HepG2 (cell line): Measurements from ENCODE around the gene SGCB. TPM values are rescaled to one million over a fixed set of nuclear protein-coding genes. Genes with fewer than 3 reads are reported as not detected.
A peak's percentile ranks its signal among the peaks of the same experiment; 100 is the strongest.

Experiments used
- ARID5B ChIP-seq: IDR thresholded peaks from 2 replicates; pipeline ENCODE4 v1.4.0; 2020; ENCODE audit warnings: mild to moderate bottlenecking, missing genetic modification reagents
- BCLAF1 ChIP-seq: fragments of 450-650 bp; IDR thresholded peaks from 2 replicates; pipeline ENCODE4 v1.6.1; 2017; ENCODE audit warnings: mild to moderate bottlenecking
- ETV5 ChIP-seq: IDR thresholded peaks from 2 replicates; pipeline ENCODE4 v1.6.1; 2018; ENCODE audit warnings: missing biosample characterization, missing genetic modification reagents, inconsistent platforms, borderline replicate concordance
- HOXA3 ChIP-seq: sonication (generic); formaldehyde crosslinking; IDR thresholded peaks from 2 replicates; pipeline ENCODE4 v1.5.0; 2020; ENCODE audit warnings: missing genetic modification reagents
- NR1H2 ChIP-seq: sonication (generic); formaldehyde crosslinking; IDR thresholded peaks from 2 replicates; pipeline ENCODE4 v1.8.1; 2022; ENCODE audit warnings: low read depth, missing genetic modification reagents, borderline replicate concordance
- NRL ChIP-seq: sonication (generic); formaldehyde crosslinking; IDR thresholded peaks from 2 replicates; pipeline ENCODE4 v1.5.0; 2020; ENCODE audit warnings: missing genetic modification reagents, mild to moderate bottlenecking, moderate library complexity, borderline replicate concordance
- PHF21A ChIP-seq: sonication (generic); formaldehyde crosslinking; IDR thresholded peaks from 2 replicates; pipeline ENCODE4 v1.5.0; 2020; ENCODE audit warnings: mild to moderate bottlenecking, missing genetic modification reagents
- PTBP1 ChIP-seq: fragments of 200-400 bp; formaldehyde crosslinking; IDR thresholded peaks from 2 replicates; pipeline ENCODE4 v1.6.1; 2018; ENCODE audit warnings: low read length, low read depth; ENCODE audit not compliant: poor library complexity, severe bottlenecking
- REXO4 ChIP-seq: sonication (generic); formaldehyde crosslinking; IDR thresholded peaks from 2 replicates; pipeline ENCODE4 v1.8.0; 2022; ENCODE audit warnings: missing genetic modification reagents, mild to moderate bottlenecking, borderline replicate concordance
- RFX5 ChIP-seq: IDR thresholded peaks from 2 replicates; pipeline ENCODE4 v1.6.1; 2011; ENCODE audit warnings: low read depth, low read length, improper control_type of control experiment
- SKI ChIP-seq: fragments of 450-650 bp; IDR thresholded peaks from one replicate; pipeline ENCODE4 v1.6.1; 2018; ENCODE audit warnings: mild to moderate bottlenecking; ENCODE audit not compliant: partially characterized antibody
- SMARCC2 ChIP-seq: fragments of 450-650 bp; IDR thresholded peaks from 2 replicates; pipeline ENCODE4 v1.6.1; 2017; ENCODE audit warnings: antibody characterized with exemption, mild to moderate bottlenecking
- SMYD3 ChIP-seq: sonication (generic); formaldehyde crosslinking; IDR thresholded peaks from 2 replicates; pipeline ENCODE4 v1.8.1; 2023; ENCODE audit warnings: mild to moderate bottlenecking, missing genetic modification reagents
- STAG1 ChIP-seq: sonication (generic); formaldehyde crosslinking; IDR thresholded peaks from 2 replicates; pipeline ENCODE4 v1.4.0; 2020; ENCODE audit warnings: missing genetic modification reagents
- TERF1 ChIP-seq: sonication (generic); formaldehyde crosslinking; IDR thresholded peaks from 2 replicates; pipeline ENCODE4 v1.8.0; 2022; ENCODE audit warnings: mild to moderate bottlenecking, missing genetic modification reagents, moderate library complexity
- ZBTB3 ChIP-seq: sonication (generic); formaldehyde crosslinking; IDR thresholded peaks from 2 replicates; pipeline ENCODE4 v1.4.0; 2020; ENCODE audit warnings: low read depth, mild to moderate bottlenecking, moderate library complexity, missing genetic modification reagents, borderline replicate concordance
- ZBTB7B ChIP-seq: sonication (generic); formaldehyde crosslinking; IDR thresholded peaks from 2 replicates; pipeline ENCODE4 v1.4.0; 2020; ENCODE audit warnings: missing genetic modification reagents
- ZC3H13 ChIP-seq: sonication (generic); formaldehyde crosslinking; IDR thresholded peaks from 2 replicates; pipeline ENCODE4 v1.8.1; 2023; ENCODE audit warnings: mild to moderate bottlenecking, missing genetic modification reagents, moderate library complexity
- ZNF234 ChIP-seq: sonication (generic); formaldehyde crosslinking; conservative IDR thresholded peaks from 2 replicates; pipeline ENCODE4 v1.5.1; 2020; ENCODE audit warnings: mild to moderate bottlenecking, missing genetic modification reagents
- ZNF367 ChIP-seq: sonication (generic); formaldehyde crosslinking; IDR thresholded peaks from 2 replicates; pipeline ENCODE4 v1.4.0; 2020; ENCODE audit warnings: missing genetic modification reagents, borderline replicate concordance
- ZNF879 ChIP-seq: sonication (generic); formaldehyde crosslinking; IDR thresholded peaks from 2 replicates; pipeline ENCODE4 v1.8.1; 2023; ENCODE audit warnings: missing genetic modification reagents
- polyA plus RNA-seq, 8 experiments: library from polyadenylated mRNA; depleted of rRNA in 3 of 8; stranded (reverse) in 7 of 8; unstranded in 1 of 8; fragments of >200 nt; fragmentation: Illumina TruSeq in 4 of 8; extraction: Trizol in 4 of 8; gene quantifications; 2 replicates each; pipeline versions ENCODE4 v1.2.1 to v1.2.3, GENCODE V29; 2011 to 2016; ENCODE audit warnings: low read depth in 4 of 8, missing spikeins in 1 of 8, mixed read lengths in 1 of 8; ENCODE audit not compliant: insufficient read depth in 1 of 8
- total RNA-seq, 5 experiments: library from RNA; depleted of rRNA; stranded (reverse); fragments of >200 nt; fragmentation: Illumina TruSeq; extraction: Trizol; gene quantifications; 2 replicates each; pipeline ENCODE4 v1.2.3, GENCODE V29; 2016; ENCODE audit warnings: low read depth in 1 of 5

SGCB gene
- total and polyA plus RNA-seq, 2 of the 13 experiments (the other 11 are each of a cell fraction or from before 2014, with no cell fraction given), result 2.2 to 4.8 TPM

- TF ChIP-seq ZBTB3 (CRISPR knock-in tag) (no peak), NRL (CRISPR knock-in tag) (no peak), HOXA3 (CRISPR knock-in tag) (no peak; the same call in 1 of the 2 replicates), ARID5B (CRISPR knock-in tag) (0 out of 2 replicates have a peak, but pooled peaks have one; percentile 24), SKI (peak; percentile 25), ZC3H13 (CRISPR knock-in tag) (peak; percentile 44; the same call in 1 of the 2 replicates), TERF1 (CRISPR knock-in tag) (no peak), PTBP1 (no peak), STAG1 (CRISPR knock-in tag) (no peak), ZNF879 (CRISPR knock-in tag) (no peak), ETV5 (CRISPR knock-in tag) (no peak), NR1H2 (CRISPR knock-in tag) (no peak), REXO4 (CRISPR knock-in tag) (no peak), SMARCC2 (no peak), PHF21A (CRISPR knock-in tag) (no peak; the same call in 1 of the 2 replicates), RFX5 (no peak), ZNF367 (CRISPR knock-in tag) (no peak), ZBTB7B (CRISPR knock-in tag) (no peak), ZNF234 (CRISPR knock-in tag) (peak; percentile 45; the same call in 1 of the 2 replicates), SMYD3 (CRISPR knock-in tag) (no peak; the same call in 1 of the 2 replicates), BCLAF1 (no peak)
These were observed 13.7 kb upstream of the SGCB start (continued) for GRCh38 chr4:52051615-52052474.
